GM12878 (cell line): ENCODE results near the gene SPAST. TPM values are rescaled to one million over a fixed set of nuclear protein-coding genes. Genes with fewer than 3 reads are reported as not detected.
"Not testable (repeated sequence)": the region's sequence is repeated elsewhere in the genome, so short reads cannot be mapped to it uniquely, and the experiment has no call there.

Experiments
- ATAC-seq: fragments of 200-7000 bp; cut with Tn5 transposase; 3 replicates; pipeline ENCODE4 v1.9.1; 2020; ENCODE audit warnings: mild to moderate bottlenecking, moderate library complexity
- BruUV-seq: library from RNA; stranded (reverse); fragments of 400-500 nt; replicated peaks from 2 replicates; lab custom pipeline; 2021; lab: Mats Ljungman, UMichigan
- CTCF ChIA-PET: fragments of 300-600 bp; sonication (Branson Sonifier 250); formaldehyde crosslinking; extraction: SDS; loops from one replicate; lab custom pipeline; 2021; ENCODE audit warnings: inconsistent platforms; lab: Yijun Ruan, JAX
- POLR2A ChIA-PET: fragments of 350-600 bp; formaldehyde crosslinking; extraction: SDS; loops from one replicate; lab custom pipeline; 2021; ENCODE audit warnings: inconsistent platforms; lab: Charles Lee
- RAD21 ChIA-PET: fragments of 300-600 bp; sonication (Branson Sonifier 250); formaldehyde crosslinking; loops from one replicate; lab custom pipeline; 2023; ENCODE audit warnings: antibody characterized with exemption; ENCODE audit not compliant: unreplicated experiment; lab: Charles Lee
- SMC1A ChIA-PET: fragments of 300-600 bp; sonication (Branson Sonifier 250); formaldehyde crosslinking; loops from one replicate; lab custom pipeline; 2023; ENCODE audit not compliant: unreplicated experiment, uncharacterized antibody; lab: Charles Lee
- DNase-seq: peaks from one replicate; pipeline ENCODE4 v3.0.0-alpha.2; 2011; ENCODE audit warnings: low read depth, low spot score
- FAIRE-seq: peaks from 3 replicates; lab custom pipeline; 2011; peaks lifted over from hg19 to GRCh38; lab: Jason Lieb, UNC
- H2AFZ ChIP-seq: 2 replicates; pipeline ENCODE4 v1.6.0; 2011; ENCODE audit warnings: low read depth, low read length, control low read depth; ENCODE audit not compliant: control insufficient read depth
- H3K27ac ChIP-seq: 2 replicates; pipeline ENCODE4 v1.5.1; 2011; ENCODE audit warnings: control low read depth; ENCODE audit not compliant: control insufficient read depth, insufficient read depth
- H3K27me3 ChIP-seq, 2 experiments: replicated peaks in 1 of 2; 2 replicates each; pipeline versions ENCODE4 v1.6.0 to v1.6.1; 2011; ENCODE audit warnings: low read length in 1 of 2; ENCODE audit not compliant: control insufficient read depth in 2 of 2, insufficient read depth in 2 of 2
- H3K36me3 ChIP-seq, 2 experiments: 2 replicates each; pipeline ENCODE4 v1.5.1; 2011; ENCODE audit warnings: low read length in 1 of 2; ENCODE audit not compliant: control insufficient read depth in 2 of 2, insufficient read depth in 2 of 2
- H3K4me1 ChIP-seq: 2 replicates; pipeline ENCODE4 v1.6.1; 2011; ENCODE audit warnings: mild to moderate bottlenecking, low read length, moderate library complexity, mixed read lengths; ENCODE audit not compliant: control insufficient read depth, insufficient read depth
- H3K4me2 ChIP-seq: 2 replicates; pipeline ENCODE4 v1.6.0; 2011; ENCODE audit warnings: control low read depth; ENCODE audit not compliant: control insufficient read depth, insufficient read depth
- H3K4me3 ChIP-seq: fragments of 200-600 bp; sonication (generic); 2 replicates; pipeline ENCODE4 v1.5.1; 2016
- H3K79me2 ChIP-seq: 2 replicates; pipeline ENCODE4 v1.6.0; 2011; ENCODE audit warnings: low read length; ENCODE audit not compliant: control insufficient read depth, insufficient read depth
- H3K9ac ChIP-seq: 2 replicates; pipeline ENCODE4 v1.8.0; 2011; ENCODE audit warnings: low read length, control low read depth, mixed read lengths; ENCODE audit not compliant: control insufficient read depth, insufficient read depth
- H3K9me3 ChIP-seq: replicated peaks from 3 replicates; pipeline ENCODE4 v1.5.1; 2011; ENCODE audit warnings: mild to moderate bottlenecking, low read length; ENCODE audit not compliant: control insufficient read depth, insufficient read depth
- H4K20me1 ChIP-seq: 2 replicates; pipeline ENCODE4 v1.6.0; 2011; ENCODE audit not compliant: control insufficient read depth, insufficient read depth
- MLLT1 ChIP-seq: fragments of 450-650 bp; IDR thresholded peaks from 2 replicates; pipeline ENCODE4 v1.6.1; 2016; ENCODE audit warnings: mild to moderate bottlenecking
- WGBS: methylation state at CpG from one replicate; pipeline ENCODE4 v1.1.6; 2016; ENCODE audit warnings: low lambda C conversion rate; ENCODE audit not compliant: insufficient replicate concordance, insufficient coverage; ENCODE audit errors: missing lambda C conversion rate; 5-methylcytosine and 5-hydroxymethylcytosine counted together
- in situ Hi-C: fragments of 300-500 bp; cut with MboI; formaldehyde crosslinking; loops from 9 replicates; pipeline ENCODE4 v1.14.3; 2018; ENCODE audit warnings: mixed read lengths
- intact Hi-C: fragments of 100-400 bp; cut with micrococcal nuclease; formaldehyde crosslinking; loops from one replicate; pipeline ENCODE4 v1.14.2; 2022; ENCODE audit not compliant: unreplicated experiment
- polyA plus RNA-seq, 11 experiments: library from polyadenylated mRNA; depleted of rRNA in 4 of 11; unstranded in 6 of 11; stranded (reverse) in 5 of 11; fragments of >200 nt; fragmentation: Nextera tagmentation in 4 of 11; fragmentation: Illumina TruSeq in 1 of 11; extraction: Ambion mirVana in 4 of 11; extraction: Trizol in 1 of 11; gene quantifications; 1 replicate in 1 of 11; 2 replicates in 10 of 11; pipeline versions ENCODE4 v1.2.1 to v1.2.3, GENCODE V29; 2011 to 2016; ENCODE audit warnings: inconsistent platforms in 2 of 11, missing spikeins in 2 of 11, low read depth in 1 of 11
- total RNA-seq, 4 experiments: library from RNA; depleted of rRNA in 3 of 4; stranded (reverse); fragments of >200 nt in 3 of 4; fragmentation: Illumina TruSeq in 1 of 4; extraction: Trizol in 1 of 4; gene quantifications; 2 replicates each; pipeline versions ENCODE4 v1.2.1 to v1.2.3, GENCODE V29; 2013 to 2021

The SPAST gene
- total and polyA plus RNA-seq, 10 of the 15 experiments (the other 5 are each of a cell fraction or from before 2014, with no cell fraction given) = 4.3 to 21.3 (median 10.0) TPM

DNA sequence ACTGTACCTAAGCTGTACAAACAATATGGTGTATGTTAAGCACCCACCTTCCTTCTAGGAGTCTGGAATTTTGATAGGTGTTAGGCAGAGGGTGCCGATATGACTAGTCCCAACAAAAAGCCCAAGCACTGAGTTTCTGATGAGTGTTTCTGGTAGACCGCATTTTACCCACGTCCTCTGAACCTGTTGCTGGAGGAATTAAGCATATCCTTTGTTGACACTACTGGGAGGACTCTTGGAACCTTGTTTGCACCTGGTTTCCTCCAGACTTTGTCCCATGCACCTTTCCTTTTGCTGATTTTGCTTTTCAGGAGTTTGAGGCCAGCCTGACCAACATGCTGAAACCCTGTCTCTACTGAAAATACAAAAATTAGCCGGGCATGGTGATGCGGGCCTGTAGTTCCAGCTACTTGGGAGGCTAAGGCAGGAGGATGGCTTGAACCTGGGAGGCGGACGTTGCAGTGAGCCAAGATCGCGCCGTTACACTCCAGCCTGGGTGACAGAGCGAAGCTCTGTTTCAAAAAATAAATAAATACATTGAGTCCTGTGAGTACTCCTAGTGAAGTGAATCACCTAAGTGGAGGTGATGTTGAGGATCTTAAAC, 11.4 kb upstream of the SPAST start:
- TF ChIP-seq MLLT1 = no peak
- ChIA-PET POLR2A (interaction anchor here (0.6 to 1.5 kb wide), 2 partner anchors 11 to 1827 kb away, joined by 4 read pairs; partner anchors contain the start of gene SPAST), CTCF (no interaction called here), RAD21 (no interaction called here), SMC1A (interaction anchor here (1.4 kb wide), 1 partner anchor 12 kb away, joined by 4 read pairs; the partner anchor contains the start of gene DPY30)
- Histone ChIP-seq H3K79me2 (no peaks in the 10 kb centered on the region), H3K9me3 (no peaks in the 10 kb centered on the region), H3K9ac (no peak overlapping the region), H2AFZ (no peak overlapping the region), H3K27me3 (no peaks in the 10 kb centered on the region), H3K36me3 (no peaks in the 10 kb centered on the region), H3K4me1 (no peaks in the 10 kb centered on the region), H3K4me2 (no peak overlapping the region), H4K20me1 (no peaks in the 10 kb centered on the region), H3K27ac (no peak overlapping the region), H3K4me3 (no peak overlapping the region)
- DNase-seq = no peak
- ATAC-seq = no peak
- FAIRE-seq = no peak
- no TSS peak for BruUV-seq
- in situ Hi-C loops (no loop called here), intact Hi-C loops (no loop called here)
- 91% methylated on average over 11 of the region's 11 CpGs for WGBS

- H3K36me3 ChIP-seq, H4K20me1 ChIP-seq, H3K4me2 ChIP-seq, ATAC-seq, H3K4me1 ChIP-seq, H3K9me3 ChIP-seq, DNase-seq, BruUV-seq, FAIRE-seq, in situ Hi-C loops, RAD21 ChIA-PET, intact Hi-C loops, H2AFZ ChIP-seq, CTCF ChIA-PET, H3K27me3 ChIP-seq, H3K4me3 ChIP-seq, H3K27ac ChIP-seq, H3K9ac ChIP-seq, H3K79me2 ChIP-seq: not testable (repeated sequence)
- POLR2A ChIA-PET = interaction anchor here (1.0 kb wide), 1 partner anchor 8 kb away, joined by 4 read pairs; no protein-coding TSS in a partner anchor
- 83% methylated on average over 3 of the region's 3 CpGs for WGBS
- SMC1A ChIA-PET = interaction anchor here (0.6 to 1.1 kb wide), 3 partner anchors 9 to 63 kb away, joined by 3 to 5 read pairs (median 3); partner anchors contain the start of genes DPY30 and SPAST
Measured at GRCh38 chr2:32054583-32054982, 8.8 kb upstream of the SPAST start.
